Activated CD4-positive, alpha-beta T cell treated with anti-CD3 and anti-CD28 coated beads, Interleukin-2, amount 10 ng/mL, durations not matched to agents 24 days and 14 days (primary cell): ENCODE measurements around the gene MAP6. TPM values are rescaled to one million over a fixed set of nuclear protein-coding genes. Genes with fewer than 3 reads are reported as not detected.
A peak's percentile ranks its signal among the peaks of the same experiment; 100 is the strongest.
"Not testable (repeated sequence)": the region's sequence is repeated elsewhere in the genome, so short reads cannot be mapped to it uniquely, and the experiment has no call there.

Experiments
- DNase-seq: peaks from one replicate; pipeline ENCODE4 v3.0.0; 2022
- H3K27ac Mint-ChIP-seq: one replicate; pipeline ENCODE4 v1.8.0; 2022; ENCODE audit warnings: mild to moderate bottlenecking, mixed read lengths
- H3K27me3 Mint-ChIP-seq: one replicate; pipeline ENCODE4 v1.8.0; 2022; ENCODE audit warnings: mixed read lengths
- H3K36me3 Mint-ChIP-seq: one replicate; pipeline ENCODE4 v1.8.0; 2022; ENCODE audit warnings: low read depth, mild to moderate bottlenecking, mixed read lengths
- H3K4me1 Mint-ChIP-seq: one replicate; pipeline ENCODE4 v1.8.0; 2021; ENCODE audit warnings: mixed read lengths
- H3K4me3 Mint-ChIP-seq: one replicate; pipeline ENCODE4 v1.8.0; 2022; ENCODE audit warnings: mild to moderate bottlenecking, moderate library complexity, mixed read lengths
- H3K9me3 Mint-ChIP-seq: one replicate; pipeline ENCODE4 v1.8.0; 2021; ENCODE audit warnings: mixed read lengths
- intact Hi-C: fragments of 100-400 bp; cut with micrococcal nuclease; formaldehyde crosslinking; loops from one replicate; pipeline ENCODE4 v1.15.1; 2023
- total RNA-seq: library from RNA; stranded (reverse); gene quantifications from 2 replicates; pipeline ENCODE4 v1.2.3, GENCODE V29; 2022

The MAP6 gene
- total RNA-seq, result 0.09 and 0.14 TPM in 2 replicates

DNA sequence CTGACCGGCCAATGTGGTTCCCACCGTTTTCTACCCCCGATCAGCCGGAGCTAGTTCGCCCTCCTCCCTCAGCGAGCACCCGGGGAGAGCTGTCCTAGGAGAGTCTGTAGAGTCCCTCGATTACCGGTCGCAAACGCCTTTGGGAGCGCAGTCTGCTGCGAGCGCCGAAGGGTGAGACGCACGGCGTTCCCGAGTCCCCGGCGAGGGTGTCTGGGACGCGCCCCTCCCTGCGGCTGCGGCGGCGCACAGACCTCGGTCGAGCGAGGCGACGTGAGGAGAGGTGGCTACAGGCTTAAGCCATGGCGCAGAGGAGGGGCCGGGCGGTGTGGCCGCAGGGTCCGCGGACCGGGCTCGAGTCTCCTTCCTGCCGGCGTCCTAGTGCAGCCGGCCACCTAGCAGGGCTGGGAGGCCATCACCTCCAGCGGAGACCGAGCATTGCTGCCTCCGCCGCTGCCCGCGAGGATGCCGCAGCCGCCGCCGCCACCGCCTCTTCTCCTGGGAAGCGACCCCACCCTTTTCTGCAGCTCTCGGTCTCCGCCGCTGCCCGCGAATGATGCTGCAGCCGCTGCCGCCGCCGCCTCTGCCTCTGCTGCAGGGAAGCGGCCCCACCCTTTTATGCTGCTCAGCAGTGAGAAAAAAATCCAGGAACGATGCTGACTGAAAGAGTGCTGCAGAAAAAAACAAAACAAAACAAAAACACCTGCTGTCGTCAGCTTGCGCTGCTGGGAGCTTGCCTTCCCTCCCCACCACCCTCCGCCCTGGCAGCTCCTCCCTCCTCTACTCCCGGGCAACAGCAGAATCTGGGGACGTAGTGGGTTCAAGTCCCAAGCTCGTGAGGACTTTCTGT, at the start of gene MAP6:
TSS of gene MAP6 (minus strand) at position 588 of the 847 bp plus-strand sequence. CDS start 669 bp downstream, outside the sequence.
- peaks cover 6% of the 10 kb centered on the region for H3K9me3 Mint-ChIP-seq
- peak within 1 kb of the TSS; percentile 92 for H3K4me3 Mint-ChIP-seq
- H3K27ac Mint-ChIP-seq, result peak within 1 kb of the TSS; percentile 67
- peak; percentile 87 for DNase-seq
- peaks cover 60% of the 10 kb centered on the region for H3K27me3 Mint-ChIP-seq
- H3K36me3 Mint-ChIP-seq, result no peaks in the 10 kb centered on the region
- H3K4me1 Mint-ChIP-seq, result peaks cover 16% of the 10 kb centered on the region
- intact Hi-C loops, result no loop called here

GRCh38 chr11:75717608-75718418, 49.0 kb upstream of the MAP6 start, which contains the start of gene MOGAT2:
TSS of gene MOGAT2 (plus strand) at chr11:75717838. CDS start at chr11:75717889, 51 bp downstream.
- H3K4me1 Mint-ChIP-seq, result no peaks in the 10 kb centered on the region
- no peaks in the 10 kb centered on the region for H3K36me3 Mint-ChIP-seq
- no peaks in the 10 kb centered on the region for H3K9me3 Mint-ChIP-seq
- intact Hi-C loops, result no loop called here
- DNase-seq, result no peak
- H3K4me3 Mint-ChIP-seq, result no peak within 1 kb of the TSS
- peaks cover 19% of the 10 kb centered on the region for H3K27me3 Mint-ChIP-seq
- no peak within 1 kb of the TSS for H3K27ac Mint-ChIP-seq

GRCh38 chr11:75716659-75717058, 47.8 kb upstream of the MAP6 start:
- Mint-ChIP-seq H3K9me3 (no peaks in the 10 kb centered on the region), H3K27me3 (peaks cover 19% of the 10 kb centered on the region), H3K36me3 (no peaks in the 10 kb centered on the region), H3K4me1 (no peaks in the 10 kb centered on the region), H3K4me3 (no peak overlapping the region), H3K27ac (no peak overlapping the region)
- intact Hi-C loops, result no loop called here
- DNase-seq, result no peak

GRCh38 chr11:75715688-75716087, 46.9 kb upstream of the MAP6 start:
- Mint-ChIP-seq H3K27ac (no peak overlapping the region), H3K9me3 (no peaks in the 10 kb centered on the region), H3K36me3 (no peaks in the 10 kb centered on the region), H3K27me3 (peaks cover 23% of the 10 kb centered on the region), H3K4me3 (no peak overlapping the region), H3K4me1 (no peaks in the 10 kb centered on the region)
- intact Hi-C loops, result no loop called here
- no peak for DNase-seq

GRCh38 chr11:75714211-75714610, 45.4 kb upstream of the MAP6 start:
- intact Hi-C loops, result no loop called here
- Mint-ChIP-seq H3K27ac (no peak overlapping the region), H3K4me1 (no peaks in the 10 kb centered on the region), H3K9me3 (no peaks in the 10 kb centered on the region), H3K36me3 (no peaks in the 10 kb centered on the region), H3K4me3 (no peak overlapping the region), H3K27me3 (peaks cover 26% of the 10 kb centered on the region)
- no peak for DNase-seq

DNA sequence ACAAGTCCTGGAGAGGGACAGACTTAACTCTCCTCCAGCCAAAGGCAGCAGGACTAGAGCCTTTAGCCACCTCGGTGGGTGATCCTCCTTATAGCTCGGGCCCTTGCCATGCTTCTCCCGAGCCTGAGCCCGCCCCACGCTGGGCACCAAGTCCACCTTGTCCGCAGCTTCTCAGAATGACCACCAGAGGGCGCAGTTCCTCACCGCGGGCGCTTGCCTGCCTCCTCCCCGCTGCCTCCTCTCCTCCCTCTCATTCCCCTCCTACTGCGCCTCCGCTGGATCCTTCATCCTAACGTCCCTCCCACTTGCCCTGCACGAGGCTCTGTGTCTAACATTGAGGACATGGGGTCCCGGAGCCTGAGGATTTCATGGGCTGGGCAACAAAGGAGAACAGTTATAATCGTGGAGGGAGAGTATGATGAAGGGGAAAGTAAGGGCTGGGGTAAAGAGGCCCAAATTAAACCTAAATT, 37.5 kb upstream of the MAP6 start:
- no peaks in the 10 kb centered on the region for H3K36me3 Mint-ChIP-seq
- intact Hi-C loops, result no loop called here
- no peak overlapping the region for H3K4me3 Mint-ChIP-seq
- no peaks in the 10 kb centered on the region for H3K9me3 Mint-ChIP-seq
- peaks cover 7% of the 10 kb centered on the region for H3K4me1 Mint-ChIP-seq
- DNase-seq, result peak; percentile 89
- H3K27ac Mint-ChIP-seq, result no peak overlapping the region
- H3K27me3 Mint-ChIP-seq, result peaks cover 17% of the 10 kb centered on the region

GRCh38 chr11:75705541-75705940, 36.7 kb upstream of the MAP6 start:
- Mint-ChIP-seq H3K4me3 (no peak overlapping the region), H3K36me3 (no peaks in the 10 kb centered on the region), H3K9me3 (no peaks in the 10 kb centered on the region), H3K27ac (no peak overlapping the region), H3K27me3 (peaks cover 13% of the 10 kb centered on the region), H3K4me1 (peaks cover 7% of the 10 kb centered on the region)
- intact Hi-C loops, result no loop called here
- no peak for DNase-seq

DNA sequence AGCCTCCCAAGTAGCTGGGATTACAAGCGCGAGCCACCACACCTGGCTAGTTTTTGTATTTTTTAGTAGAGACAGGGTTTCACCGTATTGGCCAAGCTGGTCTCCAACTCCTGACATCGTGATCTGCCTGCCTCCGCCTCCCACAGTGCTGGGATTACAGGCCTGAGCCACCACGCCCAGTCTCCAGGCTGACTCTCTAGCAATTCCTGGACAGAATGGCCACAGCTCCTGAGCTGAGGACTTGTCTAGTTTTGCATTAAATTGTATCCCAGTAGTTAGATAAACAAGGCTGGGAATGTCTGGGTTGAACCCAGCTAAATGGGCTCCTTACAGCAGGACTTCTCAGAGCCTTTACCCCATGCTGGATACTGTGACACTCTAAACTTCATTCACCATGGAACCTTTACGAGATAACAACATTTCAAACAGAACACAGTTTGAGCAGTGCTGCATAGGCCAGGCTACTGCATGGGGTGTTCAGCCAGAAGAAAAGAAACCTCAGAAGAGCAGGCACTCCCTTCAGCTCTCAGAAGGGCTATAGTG, 34.9 kb upstream of the MAP6 start:
- peaks cover 7% of the 10 kb centered on the region for H3K4me1 Mint-ChIP-seq
- H3K36me3 Mint-ChIP-seq, result no peaks in the 10 kb centered on the region
- no peak overlapping the region for H3K4me3 Mint-ChIP-seq
- peaks cover 18% of the 10 kb centered on the region for H3K27me3 Mint-ChIP-seq
- no peak for DNase-seq
- intact Hi-C loops, result no loop called here
- no peaks in the 10 kb centered on the region for H3K9me3 Mint-ChIP-seq
- H3K27ac Mint-ChIP-seq, result no peak overlapping the region

DNA sequence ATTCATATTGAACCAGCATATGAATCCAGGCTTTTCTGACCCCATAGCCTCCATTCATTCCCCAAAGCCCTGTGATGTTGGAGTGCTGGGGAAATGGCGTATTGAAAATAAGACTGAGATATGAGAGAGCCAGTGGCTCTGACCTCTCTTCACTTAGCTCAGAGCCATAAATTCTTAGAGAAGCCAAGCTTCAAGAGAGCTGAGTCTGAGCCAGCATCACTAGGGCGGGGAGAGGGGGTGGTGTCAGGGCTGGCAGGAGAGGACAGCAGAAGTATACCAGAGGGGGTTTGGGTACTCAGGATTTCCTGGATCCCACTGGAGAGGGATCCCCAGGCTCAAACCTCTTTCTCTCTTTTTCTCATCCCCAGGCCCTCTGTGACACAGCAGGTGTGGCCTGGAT, 32.1 kb upstream of the MAP6 start:
- no peak overlapping the region for H3K27ac Mint-ChIP-seq
- H3K9me3 Mint-ChIP-seq, result peaks cover 6% of the 10 kb centered on the region
- intact Hi-C loops, result no loop called here
- no peak for DNase-seq
- peaks cover 2% of the 10 kb centered on the region for H3K4me1 Mint-ChIP-seq
- H3K36me3 Mint-ChIP-seq, result no peaks in the 10 kb centered on the region
- peaks cover 28% of the 10 kb centered on the region for H3K27me3 Mint-ChIP-seq
- H3K4me3 Mint-ChIP-seq, result no peak overlapping the region

GRCh38 chr11:75697906-75698581, 29.2 kb upstream of the MAP6 start:
- H3K27ac Mint-ChIP-seq, result no peak overlapping the region
- intact Hi-C loops, result no loop called here
- H3K27me3 Mint-ChIP-seq, result peaks cover 43% of the 10 kb centered on the region
- H3K9me3 Mint-ChIP-seq, result peaks cover 6% of the 10 kb centered on the region
- no peaks in the 10 kb centered on the region for H3K4me1 Mint-ChIP-seq
- no peak overlapping the region for H3K4me3 Mint-ChIP-seq
- no peak for DNase-seq
- no peaks in the 10 kb centered on the region for H3K36me3 Mint-ChIP-seq

- no peaks in the 10 kb centered on the region for H3K36me3 Mint-ChIP-seq
- H3K27ac Mint-ChIP-seq, result no peak overlapping the region
- H3K4me3 Mint-ChIP-seq, result no peak overlapping the region
- peaks cover 50% of the 10 kb centered on the region for H3K27me3 Mint-ChIP-seq
- peaks cover 5% of the 10 kb centered on the region for H3K4me1 Mint-ChIP-seq
- intact Hi-C loops, result no loop called here
- no peak for DNase-seq
- H3K9me3 Mint-ChIP-seq, result peaks cover 8% of the 10 kb centered on the region
These were observed 23.0 kb upstream of the MAP6 start for GRCh38 chr11:75691804-75692203.

DNA sequence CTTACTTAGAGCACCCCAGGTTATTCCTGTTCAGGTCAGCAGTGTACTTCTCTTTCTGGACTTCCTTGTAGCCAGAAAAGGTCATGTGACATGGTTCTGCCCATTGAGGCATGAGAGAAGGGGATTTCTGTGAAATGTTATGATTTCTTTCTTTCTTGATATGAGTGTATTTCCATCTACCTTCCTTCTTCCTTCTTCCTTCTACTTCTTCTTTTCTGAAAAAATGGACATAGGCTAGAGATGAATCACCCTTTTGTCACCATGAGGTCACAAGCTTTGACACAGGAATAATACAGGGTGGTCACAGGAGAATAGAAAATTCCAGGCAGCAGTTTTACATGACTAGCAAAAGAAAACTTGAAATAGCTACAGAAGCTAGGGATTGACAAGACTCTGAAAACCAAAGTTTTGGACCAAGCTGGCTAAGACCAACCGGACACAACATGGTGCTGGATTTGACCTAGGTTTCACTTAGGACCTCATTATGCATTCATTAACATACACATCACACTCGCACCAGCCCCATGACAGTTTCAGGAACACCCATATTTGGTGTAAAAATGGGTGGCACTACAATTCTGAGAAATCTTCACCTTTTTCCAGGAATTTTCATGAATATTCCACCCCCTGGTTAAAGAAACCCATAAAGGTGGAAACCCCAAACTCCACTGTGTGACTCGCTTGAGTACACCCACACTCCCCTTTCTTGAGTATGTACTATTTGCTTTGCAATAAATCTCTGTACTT, 21.2 kb upstream of the MAP6 start:
- Mint-ChIP-seq H3K27me3 (peaks cover 53% of the 10 kb centered on the region), H3K4me1 (peaks cover 5% of the 10 kb centered on the region), H3K9me3 (peaks cover 14% of the 10 kb centered on the region), H3K4me3 (no peak overlapping the region), H3K36me3 (peaks cover 2% of the 10 kb centered on the region), H3K27ac (no peak overlapping the region)
- DNase-seq, result peak; percentile 50
- intact Hi-C loops, result no loop called here

GRCh38 chr11:75683856-75684255, 15.0 kb upstream of the MAP6 start:
- peaks cover 31% of the 10 kb centered on the region for H3K9me3 Mint-ChIP-seq
- H3K27ac Mint-ChIP-seq, H3K4me3 Mint-ChIP-seq, intact Hi-C loops, H3K36me3 Mint-ChIP-seq, DNase-seq, H3K4me1 Mint-ChIP-seq: not testable (repeated sequence)
- peaks cover 59% of the 10 kb centered on the region for H3K27me3 Mint-ChIP-seq
